ENCODE measurements around the gene SPINT3.

- TF ChIP-seq ZNF70 (CRISPR knock-in tag; IDR thresholded peaks at IDR 0.05) = no peak
- no peak for TF ChIP-seq ZFP30 (CRISPR knock-in tag; IDR thresholded peaks at IDR 0.05)
- TF ChIP-seq BACH2 (CRISPR knock-in tag; IDR thresholded peaks at IDR 0.05; ENCODE audit: borderline replicate concordance) = no peak
- no peak for TF ChIP-seq CREB5 (CRISPR knock-in tag; IDR thresholded peaks at IDR 0.05; ENCODE audit: low read depth)
- TF ChIP-seq ZC3H10 (CRISPR knock-in tag; IDR thresholded peaks at IDR 0.05) = no peak
- TF ChIP-seq PPARA (CRISPR knock-in tag; IDR thresholded peaks at IDR 0.05; ENCODE audit: borderline replicate concordance) = no peak
- no peak for TF ChIP-seq ZNF565 (CRISPR knock-in tag; conservative IDR thresholded peaks at IDR 0.05; ENCODE audit: low read depth)
- no peak for TF ChIP-seq GLIS3 (CRISPR knock-in tag; IDR thresholded peaks at IDR 0.05)
- TF ChIP-seq, protein P1, sequence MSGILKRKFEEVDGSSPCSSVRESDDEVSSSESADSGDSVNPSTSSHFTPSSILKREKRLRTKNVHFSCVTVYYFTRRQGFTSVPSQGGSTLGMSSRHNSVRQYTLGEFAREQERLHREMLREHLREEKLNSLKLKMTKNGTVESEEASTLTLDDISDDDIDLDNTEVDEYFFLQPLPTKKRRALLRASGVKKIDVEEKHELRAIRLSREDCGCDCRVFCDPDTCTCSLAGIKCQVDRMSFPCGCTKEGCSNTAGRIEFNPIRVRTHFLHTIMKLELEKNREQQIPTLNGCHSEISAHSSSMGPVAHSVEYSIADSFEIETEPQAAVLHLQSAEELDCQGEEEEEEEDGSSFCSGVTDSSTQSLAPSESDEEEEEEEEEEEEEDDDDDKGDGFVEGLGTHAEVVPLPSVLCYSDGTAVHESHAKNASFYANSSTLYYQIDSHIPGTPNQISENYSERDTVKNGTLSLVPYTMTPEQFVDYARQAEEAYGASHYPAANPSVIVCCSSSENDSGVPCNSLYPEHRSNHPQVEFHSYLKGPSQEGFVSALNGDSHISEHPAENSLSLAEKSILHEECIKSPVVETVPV (CRISPR knock-in tag; IDR thresholded peaks at IDR 0.05) = no peak
- no peak for TF ChIP-seq TOX (CRISPR knock-in tag; IDR thresholded peaks at IDR 0.05; ENCODE audit: borderline replicate concordance)
- TF ChIP-seq ZFP3 (CRISPR knock-in tag; IDR thresholded peaks at IDR 0.05) = no peak
Observed at GRCh38 chr20:45470937-45471336, 44.5 kb downstream of the SPINT3 start.

Measured in SK-N-SH treated with all-trans-retinoic acid at 6 μM for 48 hours (cell line).